IPS-11a (cell line): Measurements from ENCODE around the gene ALPK1.
"Not testable (repeated sequence)": the region's sequence is repeated elsewhere in the genome, so short reads cannot be mapped to it uniquely, and the experiment has no call there.

Experiments used
- H3K4me3 ChIP-seq: one replicate; pipeline ENCODE4 v1.5.1; 2013; ENCODE audit warnings: low read depth, low read length, control low read depth

The ALPK1 gene

DNA sequence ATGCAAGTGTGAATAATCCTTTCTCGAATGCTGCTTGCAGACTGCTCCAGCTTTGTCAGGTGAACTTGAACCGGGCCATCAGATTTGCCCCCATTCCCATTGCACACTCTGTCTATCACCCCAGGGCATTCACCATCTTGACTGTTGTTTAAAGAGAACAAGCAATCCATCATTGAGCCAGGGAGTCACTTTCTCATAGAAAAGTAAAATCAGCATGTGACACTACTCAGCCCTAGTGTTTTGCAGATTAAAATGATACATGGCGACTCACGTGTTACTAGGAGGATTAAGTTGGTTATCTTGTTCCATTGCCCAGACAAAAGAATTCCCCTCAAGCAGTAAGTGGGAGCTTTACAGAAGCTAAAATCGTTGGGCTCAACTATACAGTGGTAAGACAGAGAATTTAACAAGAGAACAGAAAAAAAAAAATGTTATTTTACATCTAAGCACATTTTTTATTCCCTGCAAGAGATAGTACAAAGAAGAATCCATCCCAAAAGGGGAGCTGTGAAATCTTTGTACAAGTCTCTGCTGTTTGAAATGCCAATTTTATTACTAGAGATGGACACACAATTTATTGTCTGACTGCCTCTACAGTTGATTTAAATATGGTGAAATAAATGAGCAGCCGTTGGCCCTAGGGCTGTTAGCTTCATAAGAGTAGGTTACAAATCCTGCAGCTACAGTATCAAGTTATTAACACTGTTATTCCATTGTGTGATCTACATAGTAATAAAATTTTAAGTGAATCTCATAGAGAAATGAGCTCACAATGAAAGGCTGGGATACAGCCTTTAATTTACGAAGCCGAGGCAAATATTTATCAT, 151.3 kb downstream of the ALPK1 start:
- H3K4me3 ChIP-seq, result no peak overlapping the region

DNA sequence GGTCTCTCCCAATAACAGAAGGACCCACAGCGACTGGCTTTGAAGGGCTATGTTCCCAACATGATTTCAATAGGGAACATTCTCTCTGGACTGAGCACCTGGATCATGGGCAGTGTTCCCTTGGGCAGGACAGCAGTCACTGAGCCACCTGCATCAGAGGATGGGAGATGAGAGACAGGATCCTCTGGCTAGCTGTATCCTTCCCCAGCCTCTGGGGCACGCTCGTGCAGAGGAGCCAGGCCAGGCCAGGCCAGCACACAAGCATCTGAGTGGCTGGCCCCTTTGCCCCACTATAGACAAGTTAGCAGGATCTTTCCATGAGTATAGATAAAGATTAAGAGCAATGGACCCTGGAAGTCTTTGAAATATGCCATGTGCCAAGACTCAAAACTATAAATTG, 152.5 kb downstream of the ALPK1 start:
- H3K4me3 ChIP-seq, result no peak overlapping the region

DNA sequence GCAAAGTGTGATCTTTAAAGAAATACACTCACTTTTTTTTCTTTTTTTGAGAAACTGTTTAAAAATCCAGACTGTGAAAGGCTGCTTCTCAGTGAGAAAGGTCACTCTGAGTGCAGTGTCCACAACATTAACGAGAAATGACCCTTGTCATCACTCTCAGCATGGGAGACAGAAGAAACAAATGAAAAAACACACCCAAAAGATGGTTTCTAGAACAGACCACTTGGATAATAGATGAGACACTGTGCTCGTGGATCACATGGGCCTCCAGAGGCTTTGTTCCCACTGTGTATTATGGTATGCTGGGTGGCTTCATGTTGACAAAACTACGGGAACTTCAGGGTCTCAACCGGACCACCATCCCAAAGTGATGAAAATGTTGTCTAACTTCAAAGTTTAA, 153.9 kb downstream of the ALPK1 start:
- H3K4me3 ChIP-seq, result no peak overlapping the region

DNA sequence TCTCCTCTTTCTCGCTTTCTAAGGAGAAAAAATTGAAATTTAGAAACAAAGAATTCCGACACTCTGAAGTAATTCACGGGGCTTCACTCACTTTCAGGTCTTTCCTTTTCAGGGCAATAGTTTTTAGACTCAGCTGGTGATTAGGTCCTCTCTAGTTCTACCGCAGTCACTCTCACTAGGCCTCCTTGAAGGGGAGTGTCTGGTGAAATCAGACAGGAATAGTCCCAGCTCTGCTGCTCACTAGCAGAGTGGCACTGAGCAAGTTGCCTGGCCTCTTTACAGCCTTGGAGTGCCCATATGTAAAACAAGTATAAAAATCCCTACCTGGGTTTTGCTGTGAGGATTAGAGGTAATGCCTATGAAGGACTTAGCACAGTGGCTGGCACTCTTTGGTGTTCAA, 154.7 kb downstream of the ALPK1 start:
- H3K4me3 ChIP-seq, result no peak overlapping the region

DNA sequence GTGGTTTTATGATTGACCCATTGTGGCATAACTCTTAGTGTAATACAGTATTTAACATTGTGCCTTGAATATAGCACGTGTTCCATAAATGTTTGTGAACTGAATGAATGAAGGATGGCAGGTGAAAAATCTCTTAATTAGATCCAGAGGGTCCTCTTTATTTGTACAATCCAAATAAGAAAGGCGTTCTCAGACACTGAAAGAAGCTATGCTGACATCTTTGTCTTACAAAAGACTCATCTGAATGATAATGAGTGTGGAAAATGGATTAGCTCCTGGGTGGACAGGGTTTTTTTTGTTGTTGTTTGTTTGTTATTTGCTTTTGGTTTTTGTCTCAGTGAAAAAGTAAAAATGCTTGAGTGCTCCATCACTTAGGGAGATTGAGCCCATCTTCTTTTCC, 156.2 kb downstream of the ALPK1 start:
- no peak overlapping the region for H3K4me3 ChIP-seq

GRCh38 chr4:112472318-112472717, 175.1 kb downstream of the ALPK1 start:
- H3K4me3 ChIP-seq, result no peak overlapping the region

DNA sequence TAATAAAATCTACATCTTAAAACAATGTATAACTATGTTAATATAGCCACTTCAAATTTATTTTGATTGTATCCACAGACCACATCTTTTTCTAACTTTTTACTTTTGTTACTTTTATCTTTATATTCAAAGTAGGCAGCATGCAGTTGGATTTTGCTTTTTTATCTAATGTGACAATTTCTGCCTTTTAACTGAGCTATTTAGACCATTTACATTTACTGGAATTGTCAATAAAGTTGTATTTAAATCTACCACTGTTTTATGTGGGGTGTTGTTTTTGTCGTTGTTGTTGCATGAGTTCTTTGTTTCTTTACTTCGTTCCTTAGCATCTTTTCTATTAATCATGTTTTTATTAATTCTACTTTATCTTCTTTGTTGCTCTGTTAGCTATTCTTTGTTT, 176.8 kb downstream of the ALPK1 start:
- no peak overlapping the region for H3K4me3 ChIP-seq

- H3K4me3 ChIP-seq, result no peak overlapping the region
These were observed 188.8 kb downstream of the ALPK1 start for GRCh38 chr4:112485930-112486329.

DNA sequence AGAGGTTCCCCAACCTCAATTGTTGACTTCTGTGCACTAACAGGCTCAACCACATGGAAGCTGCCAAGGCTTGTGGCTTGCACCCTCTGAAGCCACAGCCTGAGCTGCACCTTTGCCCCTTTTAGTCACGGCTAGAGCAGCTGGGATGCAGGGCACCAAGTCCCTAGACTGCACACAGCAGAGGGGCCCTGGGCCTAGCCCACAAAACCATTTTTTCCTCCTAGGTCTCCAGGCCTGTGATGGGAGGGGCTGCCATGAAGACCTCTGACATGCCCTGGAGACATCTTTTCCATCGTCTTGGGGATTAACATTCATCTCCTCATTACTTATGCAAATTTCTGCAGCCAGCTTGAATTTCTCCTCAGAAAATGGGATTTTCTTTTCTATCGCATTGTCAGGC, 193.6 kb downstream of the ALPK1 start:
- not testable (repeated sequence) for H3K4me3 ChIP-seq
